CD4-positive, CD25-positive, alpha-beta regulatory T cell (primary cell): Measurements from ENCODE around the gene TMEM163. TPM values are rescaled to one million over a fixed set of nuclear protein-coding genes. Genes with fewer than 3 reads are reported as not detected.

Source experiments
- ATAC-seq, 2 donors: fragments of 150-1000 bp; cut with Tn5 transposase; one replicate each; pipeline ENCODE4 v1.10.0; 2021; ENCODE audit warnings: low read depth in 2 of 2, moderate number of reproducible peaks in 2 of 2, moderate library complexity in 1 of 2
- DNase-seq, 3 donors: peaks; one replicate each; pipeline versions ENCODE4 v3.0.0 to v3.0.0-alpha.2; 2012 to 2022; ENCODE audit warnings: mixed read lengths in 1 of 3
- H3K27ac ChIP-seq: one replicate; pipeline ENCODE4 v1.7.0; 2013; ENCODE audit warnings: mild to moderate bottlenecking, low read length; ENCODE audit not compliant: insufficient read depth, poor library complexity, severe bottlenecking
- H3K27me3 ChIP-seq: one replicate; pipeline ENCODE4 v1.7.0; 2013; ENCODE audit warnings: low read length; ENCODE audit not compliant: control insufficient read depth, insufficient read depth
- H3K36me3 ChIP-seq: one replicate; pipeline ENCODE4 v1.7.0; 2013; ENCODE audit warnings: mild to moderate bottlenecking, low read length, moderate library complexity; ENCODE audit not compliant: control insufficient read depth, insufficient read depth
- H3K4me1 ChIP-seq: 2 replicates; pipeline ENCODE4 v1.7.0; 2013; ENCODE audit warnings: mild to moderate bottlenecking, low read length; ENCODE audit not compliant: insufficient read depth, control insufficient read depth, poor library complexity, severe bottlenecking
- H3K4me3 ChIP-seq: one replicate; pipeline ENCODE4 v1.7.0; 2013; ENCODE audit warnings: low read depth, mild to moderate bottlenecking, low read length, moderate library complexity
- H3K9me3 ChIP-seq, 2 experiments: 1 replicate in 1 of 2; 2 replicates in 1 of 2; pipeline ENCODE4 v1.7.0; 2013; ENCODE audit warnings: low read length in 2 of 2, mild to moderate bottlenecking in 1 of 2, moderate library complexity in 1 of 2; ENCODE audit not compliant: control insufficient read depth in 2 of 2
- H3K27ac Mint-ChIP-seq, 3 donors: one replicate each; pipeline ENCODE4 v1.8.0; 2020 to 2022; ENCODE audit warnings: mild to moderate bottlenecking in 3 of 3, mixed read lengths in 3 of 3, moderate library complexity in 2 of 3
- H3K27me3 Mint-ChIP-seq: one replicate; pipeline ENCODE4 v1.8.0; 2022; ENCODE audit warnings: mild to moderate bottlenecking, mixed read lengths
- H3K36me3 Mint-ChIP-seq: one replicate; pipeline ENCODE4 v1.8.0; 2020; ENCODE audit warnings: mixed read lengths
- H3K4me1 Mint-ChIP-seq, 4 donors: one replicate each; pipeline ENCODE4 v1.8.0; 2020 to 2022; ENCODE audit warnings: mixed read lengths in 4 of 4, mild to moderate bottlenecking in 1 of 4
- H3K4me3 Mint-ChIP-seq, 4 donors: one replicate each; pipeline ENCODE4 v1.8.0; 2020 to 2022; ENCODE audit warnings: mild to moderate bottlenecking in 4 of 4, mixed read lengths in 4 of 4, moderate library complexity in 3 of 4
- H3K9me3 Mint-ChIP-seq, 7 donors: one replicate each; pipeline ENCODE4 v1.8.0; 2020 to 2022; ENCODE audit warnings: mixed read lengths in 7 of 7, mild to moderate bottlenecking in 3 of 7, moderate library complexity in 2 of 7
- polyA plus RNA-seq, 4 donors: library from polyadenylated mRNA; unstranded; fragments of 300-500 nt; fragmentation: Illumina TruSeq; gene quantifications; one replicate each; pipeline ENCODE4 v1.2.3, GENCODE V29; 2021
- total RNA-seq: library from RNA; stranded (reverse); gene quantifications from one replicate; pipeline ENCODE4 v1.2.3, GENCODE V29; 2022

TMEM163 gene
- total and polyA plus RNA-seq, 5 donors from 2014 or later: 0.08 to 1.0 (median 0.33) TPM

GRCh38 chr2:134413430-134413829 lies 305.4 kb downstream of the TMEM163 start:
- DNase-seq (no peak), ATAC-seq (no peak)
- Histone ChIP-seq H3K4me3 (no peak overlapping the region), H3K36me3 (peaks cover 22% of the 10 kb centered on the region), H3K27me3 (no peaks in the 10 kb centered on the region), H3K9me3 (no peaks in the 10 kb centered on the region), H3K27ac (no peak overlapping the region), H3K4me1 (no peaks in the 10 kb centered on the region)
- peaks cover 0 to 24% (median 14%) of the 10 kb centered on the region in 4 donors for H3K4me1 Mint-ChIP-seq
- no peaks in the 10 kb centered on the region for H3K9me3 Mint-ChIP-seq
- peak overlapping the region in 1 of 3 donors; percentile 28 for H3K27ac Mint-ChIP-seq
- H3K36me3 Mint-ChIP-seq: peaks cover 31% of the 10 kb centered on the region
- no peaks in the 10 kb centered on the region for H3K27me3 Mint-ChIP-seq
- H3K4me3 Mint-ChIP-seq: no peak overlapping the region

- Mint-ChIP-seq H3K36me3 (peaks cover 24% of the 10 kb centered on the region), H3K4me1 (peaks cover 0 to 28% (median 17%) of the 10 kb centered on the region in 4 donors), H3K27me3 (no peaks in the 10 kb centered on the region), H3K4me3 (no peak overlapping the region), H3K9me3 (no peaks in the 10 kb centered on the region), H3K27ac (no peak overlapping the region)
- Histone ChIP-seq H3K4me3 (no peak overlapping the region), H3K36me3 (peaks cover 18% of the 10 kb centered on the region), H3K4me1 (no peaks in the 10 kb centered on the region), H3K9me3 (no peaks in the 10 kb centered on the region), H3K27me3 (no peaks in the 10 kb centered on the region), H3K27ac (no peak overlapping the region)
- ATAC-seq: no peak
- DNase-seq: no peak
These were observed 306.2 kb downstream of the TMEM163 start for GRCh38 chr2:134412639-134412999.

GRCh38 chr2:134411828-134412638 lies 306.8 kb downstream of the TMEM163 start:
- no peak overlapping the region for H3K4me3 Mint-ChIP-seq
- peaks cover 19% of the 10 kb centered on the region for H3K36me3 ChIP-seq
- no peaks in the 10 kb centered on the region for H3K27me3 Mint-ChIP-seq
- ATAC-seq: peak; percentile 80 to 86
- no peak overlapping the region for H3K27ac ChIP-seq
- peak overlapping the region in 2 of 3 donors; percentile 64 to 84 for H3K27ac Mint-ChIP-seq
- peaks cover 28% of the 10 kb centered on the region for H3K36me3 Mint-ChIP-seq
- H3K4me1 ChIP-seq: no peaks in the 10 kb centered on the region
- no peaks in the 10 kb centered on the region for H3K9me3 ChIP-seq
- peak; percentile 21 to 78 (median 59) for DNase-seq
- no peak overlapping the region for H3K4me3 ChIP-seq
- H3K4me1 Mint-ChIP-seq: peaks cover 0 to 31% (median 20%) of the 10 kb centered on the region in 4 donors
- H3K27me3 ChIP-seq: no peaks in the 10 kb centered on the region
- H3K9me3 Mint-ChIP-seq: no peaks in the 10 kb centered on the region

GRCh38 chr2:134411279-134411827 lies 307.4 kb downstream of the TMEM163 start:
- ATAC-seq: no peak
- H3K4me1 ChIP-seq: no peaks in the 10 kb centered on the region
- H3K9me3 ChIP-seq: no peaks in the 10 kb centered on the region
- H3K4me3 ChIP-seq: no peak overlapping the region
- Mint-ChIP-seq H3K4me3 (no peak overlapping the region), H3K27me3 (no peaks in the 10 kb centered on the region), H3K4me1 (peaks cover 0 to 34% (median 21%) of the 10 kb centered on the region in 4 donors), H3K36me3 (peaks cover 29% of the 10 kb centered on the region), H3K9me3 (no peaks in the 10 kb centered on the region), H3K27ac (peak overlapping the region; percentile 33 to 84 (median 64))
- H3K27me3 ChIP-seq: no peaks in the 10 kb centered on the region
- no peak for DNase-seq
- no peak overlapping the region for H3K27ac ChIP-seq
- peaks cover 20% of the 10 kb centered on the region for H3K36me3 ChIP-seq

GRCh38 chr2:134410831-134411231 lies 308.0 kb downstream of the TMEM163 start:
- H3K27ac Mint-ChIP-seq: peak overlapping the region; percentile 33 to 84 (median 64)
- H3K27ac ChIP-seq: no peak overlapping the region
- H3K4me1 ChIP-seq: no peaks in the 10 kb centered on the region
- H3K4me1 Mint-ChIP-seq: peaks cover 0 to 33% (median 21%) of the 10 kb centered on the region in 4 donors
- H3K27me3 Mint-ChIP-seq: no peaks in the 10 kb centered on the region
- no peaks in the 10 kb centered on the region for H3K9me3 ChIP-seq
- H3K27me3 ChIP-seq: no peaks in the 10 kb centered on the region
- no peaks in the 10 kb centered on the region for H3K9me3 Mint-ChIP-seq
- DNase-seq: no peak
- H3K4me3 Mint-ChIP-seq: no peak overlapping the region
- ATAC-seq: no peak
- H3K4me3 ChIP-seq: no peak overlapping the region
- peaks cover 24% of the 10 kb centered on the region for H3K36me3 ChIP-seq
- peaks cover 28% of the 10 kb centered on the region for H3K36me3 Mint-ChIP-seq

GRCh38 chr2:134410006-134410405 lies 308.8 kb downstream of the TMEM163 start:
- Histone ChIP-seq H3K9me3 (no peaks in the 10 kb centered on the region), H3K27me3 (no peaks in the 10 kb centered on the region), H3K4me3 (no peak overlapping the region), H3K36me3 (peaks cover 29% of the 10 kb centered on the region), H3K27ac (no peak overlapping the region), H3K4me1 (no peaks in the 10 kb centered on the region)
- Mint-ChIP-seq H3K27me3 (no peaks in the 10 kb centered on the region), H3K4me3 (no peak overlapping the region), H3K9me3 (no peaks in the 10 kb centered on the region), H3K4me1 (peaks cover 0 to 33% (median 23%) of the 10 kb centered on the region in 4 donors), H3K27ac (peak overlapping the region in 2 of 3 donors; percentile 19 to 68), H3K36me3 (peaks cover 24% of the 10 kb centered on the region)
- ATAC-seq (no peak), DNase-seq (no peak)

- Mint-ChIP-seq H3K9me3 (no peaks in the 10 kb centered on the region), H3K36me3 (peaks cover 26% of the 10 kb centered on the region), H3K4me3 (no peak overlapping the region), H3K27me3 (no peaks in the 10 kb centered on the region), H3K4me1 (peaks cover 0 to 33% (median 23%) of the 10 kb centered on the region in 4 donors), H3K27ac (peak overlapping the region in 1 of 3 donors; percentile 60)
- Histone ChIP-seq H3K36me3 (peaks cover 37% of the 10 kb centered on the region), H3K4me3 (no peak overlapping the region), H3K27ac (no peak overlapping the region), H3K27me3 (no peaks in the 10 kb centered on the region), H3K4me1 (no peaks in the 10 kb centered on the region), H3K9me3 (no peaks in the 10 kb centered on the region)
- no peak for ATAC-seq
- DNase-seq: no peak
These were observed 310.0 kb downstream of the TMEM163 start for GRCh38 chr2:134408791-134409190.
